Ovary (tissue), 3 donors: ENCODE data around the gene KLHDC7A.

Experiments
- POLR2A ChIP-seq: fragments of 450-650 bp; IDR thresholded peaks from one replicate; pipeline ENCODE4 v1.6.1; 2017; ENCODE audit warnings: antibody characterized with exemption, mild to moderate bottlenecking, moderate library complexity
- TF ChIP-seq, protein P1 (sequence below), 3 donors: fragments of 450-650 bp in 2 of 3; fragments of 200-600 bp in 1 of 3; IDR thresholded peaks; one replicate each; pipeline versions ENCODE4 v1.5.1 to v1.8.0; 2016 to 2022; ENCODE audit warnings: antibody characterized with exemption in 3 of 3, mild to moderate bottlenecking in 1 of 3
- donor health status: DM: no; HTN: no; CAD: no.

DNA sequence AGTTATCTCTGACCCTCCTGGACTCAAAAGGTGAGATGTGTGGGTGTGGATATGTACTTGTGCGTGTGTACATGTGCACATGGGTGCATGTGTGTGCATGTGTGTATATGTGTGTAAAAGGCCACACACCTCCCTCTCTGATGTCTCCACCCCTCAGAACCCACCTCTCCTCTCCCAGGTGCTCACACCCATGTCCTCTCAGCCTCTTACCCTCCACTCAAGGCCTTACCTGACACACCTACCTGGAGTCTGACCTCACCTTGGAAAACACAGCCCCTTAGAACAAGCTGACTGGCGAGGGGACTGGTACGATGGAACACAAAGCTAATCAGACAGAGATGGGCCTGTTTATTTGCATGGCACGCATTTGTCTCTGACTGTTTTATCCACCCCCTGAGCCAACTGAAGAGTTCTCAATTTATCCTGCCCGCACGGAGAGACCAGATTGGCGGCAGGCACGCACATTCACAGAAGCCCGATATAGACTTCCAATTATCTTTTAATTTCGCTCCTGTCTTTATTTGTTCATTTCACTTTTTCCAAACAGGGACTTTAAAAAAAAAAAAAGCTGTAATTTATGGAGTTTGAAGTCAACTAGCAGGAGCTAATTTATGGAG, 6.1 kb upstream of the KLHDC7A start:
- TF ChIP-seq, protein P1, sequence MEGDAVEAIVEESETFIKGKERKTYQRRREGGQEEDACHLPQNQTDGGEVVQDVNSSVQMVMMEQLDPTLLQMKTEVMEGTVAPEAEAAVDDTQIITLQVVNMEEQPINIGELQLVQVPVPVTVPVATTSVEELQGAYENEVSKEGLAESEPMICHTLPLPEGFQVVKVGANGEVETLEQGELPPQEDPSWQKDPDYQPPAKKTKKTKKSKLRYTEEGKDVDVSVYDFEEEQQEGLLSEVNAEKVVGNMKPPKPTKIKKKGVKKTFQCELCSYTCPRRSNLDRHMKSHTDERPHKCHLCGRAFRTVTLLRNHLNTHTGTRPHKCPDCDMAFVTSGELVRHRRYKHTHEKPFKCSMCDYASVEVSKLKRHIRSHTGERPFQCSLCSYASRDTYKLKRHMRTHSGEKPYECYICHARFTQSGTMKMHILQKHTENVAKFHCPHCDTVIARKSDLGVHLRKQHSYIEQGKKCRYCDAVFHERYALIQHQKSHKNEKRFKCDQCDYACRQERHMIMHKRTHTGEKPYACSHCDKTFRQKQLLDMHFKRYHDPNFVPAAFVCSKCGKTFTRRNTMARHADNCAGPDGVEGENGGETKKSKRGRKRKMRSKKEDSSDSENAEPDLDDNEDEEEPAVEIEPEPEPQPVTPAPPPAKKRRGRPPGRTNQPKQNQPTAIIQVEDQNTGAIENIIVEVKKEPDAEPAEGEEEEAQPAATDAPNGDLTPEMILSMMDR (IDR thresholded peaks at IDR 0.05): no peak
- no peak for TF ChIP-seq POLR2A
